HG03378 (cell line): Measurements from ENCODE around the gene ITPR1.

ENCODE experiments used
- ATAC-seq: cut with Tn5 transposase; IDR thresholded peaks from one replicate; pipeline ENCODE4 v1.9.1; 2021; ENCODE audit warnings: mild to moderate bottlenecking, moderate library complexity; ENCODE audit not compliant: unreplicated experiment

The ITPR1 gene

DNA sequence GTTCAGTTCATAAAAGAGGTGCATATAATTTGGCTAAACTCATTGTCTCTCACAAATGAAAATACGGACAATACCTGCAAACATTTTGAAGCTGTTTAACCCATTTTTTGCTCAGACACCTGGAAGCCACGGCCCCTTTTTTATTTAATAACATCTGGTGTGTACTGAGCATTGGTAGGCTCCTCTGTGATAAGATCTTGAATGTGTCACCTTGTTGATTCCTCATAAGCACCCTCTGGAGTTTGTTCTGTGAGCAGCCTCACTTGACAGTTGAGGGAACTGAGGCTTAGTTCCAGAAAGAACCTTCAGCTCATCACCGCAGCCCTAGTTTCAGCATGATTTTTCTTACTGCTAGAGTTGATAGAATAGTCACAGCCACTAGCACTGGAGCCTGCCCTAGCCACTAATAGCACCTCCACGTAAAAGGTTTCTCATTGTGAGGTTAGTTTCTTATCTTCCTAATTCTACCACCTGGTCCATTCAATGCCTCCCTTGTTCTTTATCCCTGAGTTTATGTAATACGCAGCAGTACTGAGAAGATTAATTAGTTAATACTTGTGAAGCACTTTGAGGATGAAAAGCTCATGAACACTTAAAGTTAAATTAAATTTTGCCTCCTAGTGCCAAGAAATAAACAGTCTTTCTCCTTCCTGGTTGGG, 71.9 kb downstream of the ITPR1 start:
- ATAC-seq, result no peak

DNA sequence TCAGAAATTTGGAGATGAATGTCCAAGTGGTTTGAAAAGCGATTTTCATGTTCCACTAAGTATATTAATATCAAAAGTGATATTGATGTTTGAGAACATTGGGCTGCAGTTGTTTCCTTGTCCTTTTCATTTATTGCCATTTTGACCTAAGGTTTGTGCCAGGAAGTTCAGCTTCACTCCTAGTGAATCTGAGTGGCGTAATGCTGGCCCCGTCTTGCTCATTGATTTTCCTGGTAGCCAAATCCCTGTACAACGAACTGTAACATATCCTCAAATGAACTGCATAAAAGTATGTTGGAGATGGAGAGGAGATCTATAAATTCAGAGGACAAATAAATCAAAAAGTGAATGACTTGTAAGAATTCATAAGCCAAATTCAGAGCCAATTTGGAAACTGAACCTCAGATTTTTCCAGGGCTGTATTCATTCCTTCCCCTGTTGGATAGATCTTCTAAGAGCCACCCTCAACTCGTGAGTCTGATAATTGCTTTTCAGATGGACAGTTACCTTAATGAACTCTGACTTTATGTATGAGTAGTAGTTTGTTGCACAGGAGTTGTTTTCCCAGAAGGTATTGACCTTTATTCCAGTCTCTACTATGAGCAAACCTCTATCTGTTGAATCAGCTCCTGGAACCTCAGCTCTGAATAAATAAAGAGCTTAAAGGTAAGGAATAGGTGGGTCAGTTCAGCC, 72.8 kb downstream of the ITPR1 start:
- ATAC-seq, result no peak

DNA sequence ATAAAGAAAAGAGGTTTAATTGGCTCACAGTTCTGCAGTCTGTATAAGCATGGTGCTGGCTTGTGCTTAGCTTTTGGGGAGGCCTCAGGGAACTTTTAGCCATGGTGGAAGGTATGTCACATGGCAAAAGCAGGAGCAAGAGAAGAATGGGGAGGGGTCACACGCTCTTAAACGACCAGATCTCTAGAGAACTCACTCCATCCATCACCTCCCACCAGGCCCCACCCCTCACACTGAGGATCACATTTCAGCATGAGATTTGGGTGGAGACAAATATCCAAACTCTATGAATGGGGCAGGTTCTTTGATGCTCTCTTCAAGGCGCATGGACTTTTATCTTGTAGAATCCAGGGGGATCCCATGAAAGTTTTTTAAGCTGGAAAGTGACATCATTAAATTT, 75.7 kb downstream of the ITPR1 start:
- no peak for ATAC-seq

- no peak for ATAC-seq
Measured at GRCh38 chr3:4570840-4571621, 77.9 kb downstream of the ITPR1 start.

DNA sequence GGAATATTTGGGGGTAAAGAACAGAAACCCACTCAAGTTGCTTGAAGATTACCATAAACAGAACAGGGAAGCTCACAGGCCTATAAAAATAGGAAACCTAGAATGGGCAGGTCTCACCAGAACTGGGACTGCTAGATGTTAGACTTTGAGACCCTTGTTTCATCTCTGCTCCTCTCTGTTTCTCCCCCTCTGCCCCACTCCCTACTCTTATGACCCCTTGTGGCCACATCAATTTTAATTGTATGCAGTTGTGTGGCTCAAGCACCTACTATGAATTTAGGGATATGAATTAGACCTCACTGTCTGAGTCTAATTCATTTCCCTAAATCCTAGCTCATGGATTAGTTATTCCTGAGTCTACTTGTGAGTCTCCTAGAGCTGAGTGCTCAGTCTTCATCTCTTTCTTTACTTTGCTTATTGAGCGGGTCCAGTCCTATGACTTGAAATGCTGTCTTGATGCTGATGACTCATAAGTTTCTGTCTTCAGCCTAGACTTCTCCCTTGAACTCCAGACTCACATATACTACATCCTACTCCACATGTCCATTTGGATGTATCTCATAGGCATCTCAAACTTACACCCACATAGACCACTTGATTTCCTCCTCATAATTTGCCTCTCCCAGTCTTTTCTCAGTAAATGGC, 78.7 kb downstream of the ITPR1 start:
- ATAC-seq, result no peak

DNA sequence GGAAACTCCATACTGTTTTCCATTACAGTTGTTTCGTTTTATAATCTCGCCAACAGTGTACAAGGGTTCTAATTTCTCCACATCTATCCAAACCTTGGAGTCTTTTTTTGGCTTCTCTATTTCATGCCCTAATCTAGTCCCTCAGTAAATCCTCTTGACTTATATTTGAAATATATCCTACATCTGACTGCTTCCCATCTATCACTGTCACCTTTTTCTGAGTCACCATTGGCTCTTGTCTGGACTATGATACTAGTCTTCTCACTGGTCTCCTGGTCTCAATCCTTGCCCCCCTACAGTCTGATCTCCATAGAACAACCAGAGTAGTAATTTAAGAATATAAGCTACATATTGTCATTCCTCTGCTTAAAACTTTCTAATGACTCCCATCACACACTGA, 80.0 kb downstream of the ITPR1 start:
- no peak for ATAC-seq

DNA sequence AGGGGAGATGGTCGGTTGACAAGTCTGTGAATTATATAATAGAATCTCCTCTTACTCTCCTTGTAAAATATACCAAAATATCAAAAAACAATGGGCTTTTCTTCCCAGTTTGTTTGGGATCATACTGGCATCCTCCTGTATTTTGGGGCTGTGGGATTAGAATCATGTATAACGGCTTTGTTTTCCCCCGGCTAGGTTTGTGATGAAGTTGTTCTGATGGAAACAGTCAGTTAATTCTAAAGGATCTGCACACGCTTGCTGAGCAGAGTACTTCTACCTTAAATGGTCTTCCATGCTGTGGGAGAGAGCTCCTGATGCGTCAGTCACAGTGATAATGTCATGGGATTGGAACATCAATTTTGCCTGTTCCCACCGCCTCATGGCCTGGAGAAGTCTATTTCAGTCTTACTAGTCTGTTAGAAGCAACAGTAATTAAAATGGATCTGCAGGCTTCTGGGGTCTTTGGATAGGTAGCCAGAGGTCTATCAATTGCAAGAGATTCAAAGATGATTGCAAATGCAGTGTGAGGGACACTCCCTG, 81.3 kb downstream of the ITPR1 start:
- no peak for ATAC-seq

GRCh38 chr3:4575381-4575780, 82.2 kb downstream of the ITPR1 start:
- ATAC-seq, result no peak

GRCh38 chr3:4577721-4578120, 84.6 kb downstream of the ITPR1 start:
- ATAC-seq, result no peak

DNA sequence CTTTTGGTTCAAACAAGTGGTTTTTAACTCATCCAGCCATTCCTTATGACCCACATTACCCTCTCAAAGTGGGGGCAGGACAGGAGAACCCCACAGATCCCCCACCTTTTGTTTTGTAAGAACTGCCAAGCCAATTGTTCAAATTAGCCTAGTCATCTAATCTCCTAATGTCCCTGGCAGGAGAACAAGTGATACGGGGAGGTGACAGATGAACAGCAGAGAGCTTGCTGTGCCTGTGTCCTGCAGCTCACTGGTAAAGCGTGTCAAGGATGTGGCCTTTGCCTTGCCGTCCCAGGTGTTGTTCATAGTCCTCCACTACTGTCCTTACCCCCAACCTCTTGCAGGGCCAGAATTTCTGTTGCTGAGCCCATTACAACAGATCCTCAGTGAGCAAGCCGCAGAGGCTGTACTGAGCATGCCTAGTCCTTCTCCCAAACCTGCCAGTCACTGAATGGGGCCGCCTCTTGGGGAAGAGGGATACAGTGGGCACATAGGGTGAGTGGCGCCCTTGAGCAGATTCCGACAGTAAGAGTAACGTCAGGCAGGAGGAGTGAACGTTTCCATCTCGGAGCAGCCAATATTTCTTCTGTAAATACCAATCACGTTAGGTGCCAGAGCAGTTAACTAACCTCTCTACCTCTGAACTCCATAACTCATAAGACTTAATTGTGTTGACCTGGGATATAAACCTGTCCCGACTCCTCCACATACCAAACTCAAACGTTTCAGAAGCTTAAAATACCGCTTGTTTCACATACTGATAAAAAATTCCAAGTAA, 87.4 kb downstream of the ITPR1 start:
- no peak for ATAC-seq

GRCh38 chr3:4581124-4581424, 87.9 kb downstream of the ITPR1 start:
- ATAC-seq, result no peak

- ATAC-seq, result no peak
Measured at GRCh38 chr3:4581498-4581897, 88.3 kb downstream of the ITPR1 start.

DNA sequence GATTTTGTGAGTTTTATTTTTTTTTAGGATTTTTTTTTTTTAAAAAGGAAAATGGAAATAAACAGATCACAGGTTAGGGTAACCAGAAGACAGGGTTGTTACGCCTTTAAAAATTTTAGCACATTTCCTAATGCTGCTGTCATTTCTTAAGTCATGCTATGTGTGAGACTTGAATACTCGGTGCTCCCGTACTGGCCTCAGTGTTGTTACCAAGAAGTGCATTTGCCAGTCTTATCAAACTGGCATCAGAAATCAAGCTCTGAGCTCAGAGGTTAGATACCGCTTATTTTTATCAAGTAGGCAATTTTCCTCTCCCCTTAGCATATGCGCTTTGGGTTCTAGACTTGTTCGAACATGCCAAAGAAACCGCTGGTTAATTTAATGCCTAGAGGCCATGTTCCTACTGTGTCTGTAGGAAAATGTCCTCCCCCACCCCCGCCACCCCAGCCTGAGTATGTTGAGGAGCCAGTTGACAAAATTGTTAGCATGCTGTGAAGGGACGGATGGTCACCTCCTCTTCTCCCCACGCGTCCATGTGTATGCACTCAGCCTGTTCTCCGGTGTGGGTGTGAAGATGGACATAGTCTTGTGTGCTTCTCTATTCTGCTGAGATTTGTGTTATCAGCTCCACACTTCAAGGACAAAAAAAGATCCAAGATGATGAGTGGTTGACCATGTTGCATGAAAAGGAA, 88.9 kb downstream of the ITPR1 start:
- no peak for ATAC-seq

- ATAC-seq, result no peak
Measured at GRCh38 chr3:4582624-4583023, 89.5 kb downstream of the ITPR1 start.

DNA sequence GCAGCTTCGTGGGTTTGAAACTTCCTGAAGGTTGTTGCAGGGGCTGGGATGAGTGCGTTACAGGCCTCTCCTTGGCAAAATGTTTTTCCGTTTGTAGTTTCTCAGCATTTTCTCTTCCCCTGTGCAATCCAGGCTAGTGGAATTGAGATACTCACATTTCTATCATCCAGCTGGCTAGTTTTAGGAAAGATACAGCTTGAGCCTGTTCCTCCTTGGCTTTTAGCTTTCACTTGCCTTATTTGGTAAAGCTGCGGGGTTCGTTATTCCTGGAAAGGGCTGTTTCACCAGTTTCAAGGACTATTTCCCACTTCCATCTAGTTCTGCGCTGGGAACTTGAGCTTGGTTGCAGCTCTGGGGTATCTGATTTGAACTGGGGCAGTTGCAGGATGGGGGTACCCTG, 90.3 kb downstream of the ITPR1 start:
- ATAC-seq, result no peak

- no peak for ATAC-seq
Measured at GRCh38 chr3:4584456-4585249, 91.5 kb downstream of the ITPR1 start.

GRCh38 chr3:4586381-4586780, 93.2 kb downstream of the ITPR1 start:
- ATAC-seq, result no peak

DNA sequence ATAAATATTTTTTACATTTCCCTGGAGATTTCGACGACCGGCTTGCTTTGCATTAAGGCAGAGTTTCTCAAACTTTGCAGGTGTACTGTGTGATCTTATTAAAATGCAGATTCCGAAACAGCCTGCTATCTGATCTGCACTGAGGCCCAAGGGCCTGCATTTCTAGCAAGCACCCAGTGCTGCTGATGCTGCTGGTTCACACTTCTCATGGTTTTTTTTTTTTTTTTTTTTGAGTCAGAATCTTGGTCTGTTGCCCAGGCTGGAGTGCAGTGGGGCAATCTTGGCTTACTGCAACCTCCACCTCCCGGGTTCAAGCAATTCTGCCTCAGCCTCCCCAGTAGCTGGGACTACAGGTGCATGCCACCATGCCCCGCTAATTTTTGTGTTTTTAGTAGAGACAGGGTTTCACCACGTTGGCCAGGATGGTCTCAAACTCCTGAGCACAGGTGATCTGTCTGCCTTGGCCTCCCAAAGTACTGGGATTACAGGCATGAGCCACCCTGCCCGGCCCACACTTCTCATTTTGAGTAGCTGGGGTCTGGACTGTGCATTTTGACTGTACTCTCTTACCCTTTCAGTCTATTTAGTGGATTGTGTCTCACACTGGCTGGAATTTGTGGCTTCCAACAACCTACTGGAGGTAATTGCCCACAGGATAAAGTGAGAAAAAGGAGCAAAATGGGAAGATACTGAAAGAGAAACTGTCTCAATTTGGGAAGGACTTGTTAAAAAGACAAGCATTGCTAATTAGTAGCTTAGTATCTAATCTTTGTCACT, 94.1 kb downstream of the ITPR1 start:
- ATAC-seq, result no peak

DNA sequence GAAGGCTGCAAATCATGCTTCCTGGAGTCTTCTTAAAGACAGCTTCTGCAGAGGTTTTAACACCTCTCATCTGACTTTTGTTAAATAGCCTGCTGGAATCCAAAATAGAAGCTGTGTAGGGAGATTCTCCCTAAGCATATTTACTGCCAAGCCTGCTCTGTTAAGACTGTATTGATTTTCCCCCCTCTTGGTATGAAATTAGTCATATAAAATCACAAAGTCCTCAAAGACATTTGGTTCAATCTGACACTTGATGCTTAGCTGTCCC, 94.6 kb downstream of the ITPR1 start:
- no peak for ATAC-seq
